Loucy (cell line): ENCODE results near the gene CDK6.

Experiments
- H2AFZ ChIP-seq: fragments of 200-600 bp; sonication (generic); 2 replicates; pipeline ENCODE4 v1.6.0; 2016; ENCODE audit warnings: antibody characterized with exemption, mild to moderate bottlenecking, low read length, moderate library complexity
- H3F3A ChIP-seq: fragments of 200-600 bp; 2 replicates; pipeline ENCODE4 v1.6.0; 2016; ENCODE audit warnings: antibody characterized with exemption, low read depth, mild to moderate bottlenecking
- H3K27me3 ChIP-seq: fragments of 200-600 bp; sonication (generic); 2 replicates; pipeline ENCODE4 v1.6.1; 2014; ENCODE audit warnings: low read length, mild to moderate bottlenecking; ENCODE audit not compliant: insufficient read depth, poor library complexity, severe bottlenecking
- H3K36me3 ChIP-seq: fragments of 200-600 bp; sonication (generic); 2 replicates; pipeline ENCODE4 v1.6.1; 2016; ENCODE audit warnings: low read length; ENCODE audit not compliant: insufficient read depth
- H3K4me1 ChIP-seq: fragments of 200-600 bp; sonication (generic); 2 replicates; pipeline ENCODE4 v1.5.1; 2014; ENCODE audit warnings: low read length, mild to moderate bottlenecking; ENCODE audit not compliant: insufficient read depth, poor library complexity, severe bottlenecking
- H3K4me2 ChIP-seq: fragments of 200-600 bp; sonication (generic); 2 replicates; pipeline ENCODE4 v1.6.0; 2014; ENCODE audit warnings: antibody characterized with exemption, low read length, low read depth, mild to moderate bottlenecking; ENCODE audit not compliant: poor library complexity, severe bottlenecking
- H3K4me3 ChIP-seq: fragments of 200-600 bp; sonication (generic); 2 replicates; pipeline ENCODE4 v1.5.1; 2014; ENCODE audit warnings: low read length, mild to moderate bottlenecking, mixed read lengths; ENCODE audit not compliant: poor library complexity, severe bottlenecking
- H3K79me2 ChIP-seq: fragments of 200-600 bp; sonication (generic); 2 replicates; pipeline ENCODE4 v1.6.1; 2014; ENCODE audit warnings: low read length; ENCODE audit not compliant: insufficient read depth
- H3K9ac ChIP-seq: fragments of 200-600 bp; sonication (generic); 2 replicates; pipeline ENCODE4 v1.6.0; 2014; ENCODE audit warnings: mild to moderate bottlenecking, low read depth, low read length, moderate library complexity; ENCODE audit not compliant: poor library complexity, severe bottlenecking
- H3K9me2 ChIP-seq: fragments of 200-600 bp; sonication (generic); replicated peaks from 2 replicates; pipeline ENCODE4 v1.6.1; 2016; ENCODE audit warnings: low read depth, low read length, mixed read lengths
- H3K9me3 ChIP-seq: fragments of 200-600 bp; sonication (generic); 2 replicates; pipeline ENCODE4 v1.6.1; 2014; ENCODE audit warnings: mild to moderate bottlenecking, antibody characterized with exemption, low read length, low read depth; ENCODE audit not compliant: insufficient read depth
- H4K20me1 ChIP-seq: fragments of 200-600 bp; sonication (generic); 2 replicates; pipeline ENCODE4 v1.6.0; 2014; ENCODE audit warnings: antibody characterized with exemption, low read length, mild to moderate bottlenecking; ENCODE audit not compliant: insufficient read depth, poor library complexity, severe bottlenecking
- CTCF ChIP-seq: fragments of 200-600 bp; sonication (generic); conservative IDR thresholded peaks from 2 replicates; pipeline ENCODE4 v1.5.1; 2014; ENCODE audit warnings: mild to moderate bottlenecking, antibody characterized with exemption, low read length
- EZH2phosphoT487 ChIP-seq: fragments of 200-600 bp; IDR thresholded peaks from 2 replicates; pipeline ENCODE4 v1.6.1; 2018; ENCODE audit warnings: antibody characterized with exemption, mild to moderate bottlenecking, moderate library complexity, borderline replicate concordance

CDK6 gene

GRCh38 chr7:92773808-92774207 lies 62.6 kb downstream of the CDK6 start:
- H3K4me1 ChIP-seq = peaks cover under 1% of the 10 kb centered on the region
- TF ChIP-seq CTCF = no peak
- no peak overlapping the region for H2AFZ ChIP-seq
- peaks cover 99% of the 10 kb centered on the region for H3K79me2 ChIP-seq
- H3K27me3 ChIP-seq = no peaks in the 10 kb centered on the region
- H3K4me2 ChIP-seq = no peak overlapping the region
- 0 out of 2 replicates have a peak, but pooled peaks cover 4% of the 10 kb centered on the region for H3F3A ChIP-seq
- peaks cover 83% of the 10 kb centered on the region for H3K36me3 ChIP-seq
- no peaks in the 10 kb centered on the region for H3K9me2 ChIP-seq
- no peak overlapping the region for H3K4me3 ChIP-seq
- H4K20me1 ChIP-seq = peaks cover 87% of the 10 kb centered on the region
- H3K9ac ChIP-seq = no peak overlapping the region
- H3K9me3 ChIP-seq = no peaks in the 10 kb centered on the region

- peaks cover 99% of the 10 kb centered on the region for H4K20me1 ChIP-seq
- H3K9ac ChIP-seq = no peak overlapping the region
- H3K79me2 ChIP-seq = peaks cover 99% of the 10 kb centered on the region
- H3F3A ChIP-seq = peaks cover 4% of the 10 kb centered on the region; the same call in 1 of the 2 replicates
- no peak for TF ChIP-seq CTCF
- no peak for TF ChIP-seq EZH2phosphoT487
- H3K4me1 ChIP-seq = peaks cover 14% of the 10 kb centered on the region
- H3K9me3 ChIP-seq = no peaks in the 10 kb centered on the region
- H3K4me2 ChIP-seq = no peak overlapping the region
- H3K27me3 ChIP-seq = no peaks in the 10 kb centered on the region
- no peaks in the 10 kb centered on the region for H3K9me2 ChIP-seq
- H2AFZ ChIP-seq = no peak overlapping the region
- peaks cover 95% of the 10 kb centered on the region for H3K36me3 ChIP-seq
- no peak overlapping the region for H3K4me3 ChIP-seq
Observed at GRCh38 chr7:92769844-92770243, 66.5 kb downstream of the CDK6 start.

- Histone ChIP-seq H3F3A (peaks cover 4% of the 10 kb centered on the region; the same call in 1 of the 2 replicates), H3K36me3 (peaks cover 95% of the 10 kb centered on the region), H3K27me3 (no peaks in the 10 kb centered on the region), H3K9me2 (no peaks in the 10 kb centered on the region), H3K4me2 (no peak overlapping the region), H3K9ac (no peak overlapping the region), H3K4me1 (peaks cover 18% of the 10 kb centered on the region), H3K4me3 (no peak overlapping the region), H3K9me3 (no peaks in the 10 kb centered on the region), H2AFZ (no peak overlapping the region), H4K20me1 (peaks cover 99% of the 10 kb centered on the region), H3K79me2 (peaks cover 99% of the 10 kb centered on the region)
- TF ChIP-seq EZH2phosphoT487 (no peak), CTCF (no peak)
Observed at GRCh38 chr7:92769394-92769699, 67.0 kb downstream of the CDK6 start.
